Colon (tissue), 2 donors: ENCODE measurements around the gene SV2C.

Experiments
- FAIRE-seq: peaks from 2 replicates; lab custom pipeline; 2012; peaks lifted over from hg19 to GRCh38; lab: Jason Lieb, UNC
- donor health status: control.
- donor health status: control.

SV2C gene

GRCh38 chr5:76256116-76256889 lies 173.1 kb downstream of the SV2C start:
- FAIRE-seq: no peak

GRCh38 chr5:76257225-76257833 lies 174.1 kb downstream of the SV2C start:
- no peak for FAIRE-seq

- no peak for FAIRE-seq
These were observed 174.7 kb downstream of the SV2C start for GRCh38 chr5:76257897-76258296.

GRCh38 chr5:76264681-76265080 lies 181.5 kb downstream of the SV2C start:
- no peak for FAIRE-seq

GRCh38 chr5:76269259-76269931 lies 186.2 kb downstream of the SV2C start:
- no peak for FAIRE-seq

GRCh38 chr5:76269932-76270610 lies 186.9 kb downstream of the SV2C start:
- no peak for FAIRE-seq

GRCh38 chr5:76271836-76272235 lies 188.7 kb downstream of the SV2C start:
- no peak for FAIRE-seq

- FAIRE-seq: no peak
These were observed 190.2 kb downstream of the SV2C start for GRCh38 chr5:76273206-76273885.

- FAIRE-seq: no peak
These were observed 191.4 kb downstream of the SV2C start for GRCh38 chr5:76274571-76274970.

- FAIRE-seq: no peak
These were observed 194.6 kb downstream of the SV2C start for GRCh38 chr5:76277736-76278135.

- no peak for FAIRE-seq
These were observed 195.1 kb downstream of the SV2C start for GRCh38 chr5:76278261-76278789.

- FAIRE-seq: no peak
These were observed 197.3 kb downstream of the SV2C start for GRCh38 chr5:76280494-76280893.

- no peak for FAIRE-seq
These were observed 200.5 kb downstream of the SV2C start for GRCh38 chr5:76283670-76284069.

GRCh38 chr5:76289692-76290091 lies 206.5 kb downstream of the SV2C start:
- FAIRE-seq: no peak

GRCh38 chr5:76290321-76290757 lies 207.2 kb downstream of the SV2C start:
- FAIRE-seq: no peak

- FAIRE-seq: no peak
These were observed 208.3 kb downstream of the SV2C start for GRCh38 chr5:76291305-76292077.

- no peak for FAIRE-seq
These were observed 209.6 kb downstream of the SV2C start for GRCh38 chr5:76292620-76293322.

GRCh38 chr5:76294573-76294972 lies 211.4 kb downstream of the SV2C start:
- no peak for FAIRE-seq

GRCh38 chr5:76298852-76299251 lies 215.7 kb downstream of the SV2C start:
- no peak for FAIRE-seq

GRCh38 chr5:76299592-76299991 lies 216.4 kb downstream of the SV2C start:
- FAIRE-seq: no peak
